DND-41 (cell line): ENCODE measurements around the gene TOP3A.

Experiments
- CTCF ChIP-seq: IDR thresholded peaks from 2 replicates; pipeline ENCODE4 v1.5.1; 2012; ENCODE audit warnings: borderline replicate concordance, low read length, moderate library complexity, mild to moderate bottlenecking; ENCODE audit not compliant: poor library complexity, severe bottlenecking; ENCODE audit errors: extremely low read depth
- EZH2 ChIP-seq: IDR thresholded peaks from 3 replicates; pipeline ENCODE4 v1.6.1; 2012; ENCODE audit warnings: borderline replicate concordance, low read depth, mild to moderate bottlenecking, moderate library complexity, low read length, inconsistent platforms; ENCODE audit not compliant: severe bottlenecking

DNA sequence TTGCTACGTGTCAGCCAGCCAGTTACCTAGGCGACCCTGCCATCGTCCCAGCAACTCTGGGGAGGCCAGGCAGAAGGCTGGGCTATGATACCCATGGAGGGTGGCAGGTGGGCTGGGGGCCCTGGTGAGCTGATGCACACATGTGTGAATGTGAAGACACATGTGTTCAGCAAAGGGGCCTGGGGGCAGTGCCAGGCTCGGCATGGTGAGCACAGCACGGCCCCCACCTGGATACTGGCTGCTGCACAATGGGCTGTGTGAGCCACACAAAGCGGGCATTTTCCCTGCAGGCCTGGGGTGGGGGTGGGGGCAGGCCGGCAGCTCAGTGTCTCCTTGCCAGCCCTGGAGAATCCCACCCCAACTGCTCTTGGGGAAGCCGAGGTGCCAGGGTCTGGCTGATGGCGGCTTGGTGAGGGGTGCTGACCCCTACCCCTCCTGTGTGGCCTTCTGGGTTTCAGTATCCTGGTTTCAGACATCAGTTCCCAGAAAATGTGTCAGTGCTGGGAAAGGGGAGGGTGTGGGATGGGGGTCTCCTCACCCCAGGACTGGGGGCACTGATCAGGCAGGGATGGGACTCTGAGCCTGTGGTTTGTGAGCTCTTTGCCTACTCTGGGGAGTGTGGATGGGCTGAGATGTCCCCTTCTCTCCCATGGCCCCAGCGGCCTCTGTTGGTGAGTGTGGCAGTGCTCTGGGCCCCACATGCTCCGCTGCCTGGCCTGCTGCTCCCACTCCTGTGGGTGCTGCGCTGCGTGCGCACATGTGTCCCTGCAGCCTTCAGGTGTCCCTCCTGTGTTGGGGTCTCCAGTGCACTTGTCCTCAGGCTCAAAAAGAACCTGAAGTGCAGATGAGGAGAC lies 84.3 kb downstream of the TOP3A start:
- TF ChIP-seq CTCF = no peak
- TF ChIP-seq EZH2 = no peak
